Left lobe of liver (tissue), 2 donors: Measurements from ENCODE around the gene HELZ2. TPM values are rescaled to one million over a fixed set of nuclear protein-coding genes. Genes with fewer than 3 reads are reported as not detected.

Experiments
- ATAC-seq: fragments of 200-7000 bp; cut with Tn5 transposase; one replicate; pipeline ENCODE4 v1.9.1; 2020; ENCODE audit warnings: mild to moderate bottlenecking, moderate library complexity
- DNase-seq: peaks from one replicate; pipeline ENCODE4 v3.0.0-alpha.2; 2020; ENCODE audit warnings: low spot score
- total RNA-seq: library from RNA; stranded (reverse); gene quantifications from one replicate; pipeline ENCODE4 v1.2.1, GENCODE V29; 2021
- donor health status: DM: no; HTN: no; CAD: no; lungs with moderate emphysema.
- donor health status: DM: no; HTN: yes; CAD: no.

Gene HELZ2
- total RNA-seq, 1 donor from 2014 or later, result 18.1 TPM

DNA sequence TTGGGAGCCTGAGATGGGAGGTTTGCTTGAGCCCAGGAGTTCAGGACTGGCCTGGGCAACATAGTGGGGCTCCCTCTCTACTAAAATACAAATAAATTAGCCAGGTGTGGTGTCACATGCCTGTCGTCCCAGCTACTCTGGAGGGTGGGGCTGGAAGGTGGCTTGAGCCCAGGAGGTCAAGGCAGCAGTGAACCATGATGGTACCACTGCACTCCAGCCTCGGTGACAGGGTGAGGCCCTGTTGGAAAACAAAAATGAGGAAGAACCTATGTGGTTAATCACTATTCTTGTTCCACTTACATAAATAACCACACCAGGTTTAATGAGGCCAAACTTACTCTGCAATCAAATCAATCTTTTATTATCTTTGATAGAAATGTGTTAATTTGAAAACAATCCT, 48.1 kb downstream of the HELZ2 start:
- no peak for DNase-seq

DNA sequence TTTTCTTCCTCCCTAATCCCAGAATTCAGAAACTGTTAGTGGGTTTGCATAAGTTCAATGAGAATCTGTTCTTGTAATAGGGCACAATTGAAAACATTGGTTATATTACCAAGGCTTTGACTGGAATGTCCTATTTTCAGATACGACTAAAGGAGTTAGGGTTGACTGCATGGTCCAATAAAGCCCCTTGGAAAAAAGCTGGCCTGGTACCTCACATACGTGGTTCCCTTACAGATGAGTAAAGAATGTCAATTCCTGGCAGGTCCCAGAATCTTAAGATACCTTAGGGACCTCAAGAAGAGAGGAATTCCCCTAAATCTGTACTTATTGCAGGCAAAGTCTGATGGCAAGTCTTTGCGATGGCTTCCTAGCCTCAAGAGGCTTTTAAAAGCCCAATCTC, 48.9 kb downstream of the HELZ2 start:
- DNase-seq (no peak), ATAC-seq (no peak)

More for the DNA sequence above, 48.1 kb downstream of the HELZ2 start:
- ATAC-seq, result no peak

Other genes starting within 250 kb of the HELZ2 start
- 145 TPM for gene CHRNA4, start 212.9 kb downstream of the HELZ2 start, total RNA-seq
- not detected for gene KCNQ2, start 101.6 kb downstream of the HELZ2 start, total RNA-seq
- gene EEF1A2, start 75.2 kb downstream of the HELZ2 start, total RNA-seq, result 0.73 TPM
- 88.0 TPM for gene PPDPF, start 53.5 kb downstream of the HELZ2 start, total RNA-seq
- 12.0 TPM for gene PTK6, start 36.9 kb downstream of the HELZ2 start, total RNA-seq
- gene SRMS, start 26.5 kb downstream of the HELZ2 start, total RNA-seq, result not detected
- not detected for gene FNDC11, start 20.1 kb downstream of the HELZ2 start, total RNA-seq
- gene GMEB2, start 52.9 kb upstream of the HELZ2 start, total RNA-seq, result 4.5 TPM
- gene STMN3, start 79.2 kb upstream of the HELZ2 start, total RNA-seq, result 1.5 TPM
- 13.8 TPM for gene RTEL1, start 84.1 kb upstream of the HELZ2 start, total RNA-seq
- 0.40 TPM for gene TNFRSF6B, start 122.4 kb upstream of the HELZ2 start, total RNA-seq
- gene ARFRP1, start 133.7 kb upstream of the HELZ2 start, total RNA-seq, result 23.6 TPM
- 64.1 TPM for gene ZGPAT, start 133.8 kb upstream of the HELZ2 start, total RNA-seq
- 122 TPM for gene LIME1, start 162.4 kb upstream of the HELZ2 start, total RNA-seq
- 195 TPM for gene SLC2A4RG, start 165.5 kb upstream of the HELZ2 start, total RNA-seq